ENCODE data around the gene MAP3K7.

Gene MAP3K7

GRCh38 chr6:90465686-90466085 lies 121.2 kb downstream of the MAP3K7 start:
- H3K27ac ChIP-seq (ENCODE audit: low read length) = no peak overlapping the region
- peaks cover 19% of the 10 kb centered on the region for H3K4me1 ChIP-seq (ENCODE audit: low read length)

GRCh38 chr6:90464507-90464906 lies 122.4 kb downstream of the MAP3K7 start:
- Histone ChIP-seq H3K4me2 (ENCODE audit: low read depth, low read length) (no peak overlapping the region), H3K27ac (ENCODE audit: low read length) (no peak overlapping the region), H3K9me2 (replicated peaks; ENCODE audit: insufficient read depth, low read length) (no peaks in the 10 kb centered on the region), H3F3A (ENCODE audit: insufficient read depth, low read length) (no peaks in the 10 kb centered on the region), H3K4me3 (ENCODE audit: low read length) (no peak overlapping the region), H2AFZ (ENCODE audit: low read length) (no peak overlapping the region), H4K20me1 (ENCODE audit: insufficient read depth, low read length) (no peaks in the 10 kb centered on the region), H3K9ac (ENCODE audit: low read length) (no peak overlapping the region), H3K4me1 (ENCODE audit: low read length) (peaks cover 19% of the 10 kb centered on the region), H3K9me3 (replicated peaks; ENCODE audit: insufficient read depth, low read length) (no peaks in the 10 kb centered on the region), H3K36me3 (replicated peaks; ENCODE audit: insufficient read depth, low read length) (no peaks in the 10 kb centered on the region), H3K79me2 (ENCODE audit: low read length) (no peaks in the 10 kb centered on the region), H3K27me3 (replicated peaks; ENCODE audit: insufficient read depth, low read length) (no peaks in the 10 kb centered on the region)
- DNase-seq = no peak
- no peak for TF ChIP-seq EZH2phosphoT487 (IDR thresholded peaks at IDR 0.05; ENCODE audit: low read length)
- TF ChIP-seq EZH2 (optimal IDR thresholded peaks at IDR 0.05; ENCODE audit: low read depth, low read length) = no peak
- no peak for TF ChIP-seq CTCF (IDR thresholded peaks at IDR 0.05; ENCODE audit: low read length)

More at GRCh38 chr6:90465686-90466085, 121.2 kb downstream of the MAP3K7 start:
- Histone ChIP-seq H2AFZ (ENCODE audit: low read length) (no peak overlapping the region; the same call in 1 of the 2 replicates), H3K9me3 (replicated peaks; ENCODE audit: insufficient read depth, low read length) (no peaks in the 10 kb centered on the region), H3K36me3 (replicated peaks; ENCODE audit: insufficient read depth, low read length) (no peaks in the 10 kb centered on the region), H3K9me2 (replicated peaks; ENCODE audit: insufficient read depth, low read length) (no peaks in the 10 kb centered on the region), H3K4me3 (ENCODE audit: low read length) (no peak overlapping the region), H3K79me2 (ENCODE audit: low read length) (no peaks in the 10 kb centered on the region), H4K20me1 (ENCODE audit: insufficient read depth, low read length) (no peaks in the 10 kb centered on the region), H3K4me2 (ENCODE audit: low read depth, low read length) (no peak overlapping the region), H3K27me3 (replicated peaks; ENCODE audit: insufficient read depth, low read length) (no peaks in the 10 kb centered on the region), H3K9ac (ENCODE audit: low read length) (no peak overlapping the region), H3F3A (ENCODE audit: insufficient read depth, low read length) (no peaks in the 10 kb centered on the region)
- TF ChIP-seq EZH2 (optimal IDR thresholded peaks at IDR 0.05; ENCODE audit: low read depth, low read length) = no peak
- TF ChIP-seq EZH2phosphoT487 (IDR thresholded peaks at IDR 0.05; ENCODE audit: low read length) = no peak
- TF ChIP-seq CTCF (IDR thresholded peaks at IDR 0.05; ENCODE audit: low read length) = no peak
- no peak for DNase-seq

GRCh38 chr6:90463874-90464273 lies 123.0 kb downstream of the MAP3K7 start:
- Histone ChIP-seq H3F3A (ENCODE audit: insufficient read depth, low read length) (no peaks in the 10 kb centered on the region), H3K27me3 (replicated peaks; ENCODE audit: insufficient read depth, low read length) (no peaks in the 10 kb centered on the region), H3K27ac (ENCODE audit: low read length) (peak overlapping the region; percentile 19; the same call in 1 of the 2 replicates), H3K79me2 (ENCODE audit: low read length) (no peaks in the 10 kb centered on the region), H2AFZ (ENCODE audit: low read length) (peak overlapping the region; percentile 66), H4K20me1 (ENCODE audit: insufficient read depth, low read length) (no peaks in the 10 kb centered on the region), H3K4me1 (ENCODE audit: low read length) (peaks cover 24% of the 10 kb centered on the region), H3K4me3 (ENCODE audit: low read length) (no peak overlapping the region), H3K9me2 (replicated peaks; ENCODE audit: insufficient read depth, low read length) (no peaks in the 10 kb centered on the region), H3K9ac (ENCODE audit: low read length) (no peak overlapping the region), H3K36me3 (replicated peaks; ENCODE audit: insufficient read depth, low read length) (no peaks in the 10 kb centered on the region), H3K4me2 (ENCODE audit: low read depth, low read length) (peak overlapping the region; percentile 4; the same call in 1 of the 2 replicates), H3K9me3 (replicated peaks; ENCODE audit: insufficient read depth, low read length) (no peaks in the 10 kb centered on the region)
- no peak for DNase-seq
- TF ChIP-seq CTCF (IDR thresholded peaks at IDR 0.05; ENCODE audit: low read length) = no peak

Data from MM.1S (cell line).